Measurements from ENCODE around the gene C19orf85. TPM values are rescaled to one million over a fixed set of nuclear protein-coding genes. Genes with fewer than 3 reads are reported as not detected.
A peak's percentile ranks its signal among the peaks of the same experiment; 100 is the strongest.

C19orf85 gene
- total RNA-seq, 1 donor from 2014 or later = not detected

- peaks cover 19% of the 10 kb centered on the region for H3K27me3 Mint-ChIP-seq (ENCODE audit: unreplicated experiment)
- DNase-seq (ENCODE audit: extremely low spot score, unreplicated experiment) = no peak
- H3K4me3 Mint-ChIP-seq (ENCODE audit: unreplicated experiment) = no peak overlapping the region
- H3K4me1 Mint-ChIP-seq (ENCODE audit: unreplicated experiment) = no peaks in the 10 kb centered on the region
- no peak for TF ChIP-seq CTCF (IDR thresholded peaks at IDR 0.05)
- no peaks in the 10 kb centered on the region for H3K36me3 Mint-ChIP-seq (ENCODE audit: unreplicated experiment)
- no peak overlapping the region for H3K27ac Mint-ChIP-seq (ENCODE audit: unreplicated experiment)
- no peaks in the 10 kb centered on the region for H3K9me3 Mint-ChIP-seq (ENCODE audit: unreplicated experiment)
These were observed 45.4 kb downstream of the C19orf85 start for GRCh38 chr19:55419103-55419502.

- Mint-ChIP-seq H3K27me3 (ENCODE audit: unreplicated experiment) (peaks cover 14% of the 10 kb centered on the region), H3K4me3 (ENCODE audit: unreplicated experiment) (no peak overlapping the region), H3K27ac (ENCODE audit: unreplicated experiment) (no peak overlapping the region), H3K9me3 (ENCODE audit: unreplicated experiment) (no peaks in the 10 kb centered on the region), H3K36me3 (ENCODE audit: unreplicated experiment) (no peaks in the 10 kb centered on the region), H3K4me1 (ENCODE audit: unreplicated experiment) (no peaks in the 10 kb centered on the region)
- DNase-seq (ENCODE audit: extremely low spot score, unreplicated experiment) = no peak
- TF ChIP-seq CTCF (IDR thresholded peaks at IDR 0.05) = peak; percentile 84
These were observed 46.4 kb downstream of the C19orf85 start for GRCh38 chr19:55418185-55418584.

Other genes starting within 250 kb of the C19orf85 start
- 2.9 and 3.2 TPM in 2 replicates for gene TMEM86B, start 236.0 kb downstream of the C19orf85 start, total RNA-seq
- gene PPP6R1, start 205.7 kb downstream of the C19orf85 start, total RNA-seq = 63.0 and 67.1 TPM in 2 replicates
- 29.8 and 33.2 TPM in 2 replicates for gene HSPBP1, start 184.6 kb downstream of the C19orf85 start, total RNA-seq
- gene BRSK1, start 180.8 kb downstream of the C19orf85 start, total RNA-seq = 18.0 and 23.9 TPM in 2 replicates
- gene TMEM150B, start 139.4 kb downstream of the C19orf85 start, total RNA-seq = not detected in 2 replicates
- 12.4 and 18.6 TPM in 2 replicates for gene KMT5C, start 124.9 kb downstream of the C19orf85 start, total RNA-seq
- gene COX6B2, start 110.0 kb downstream of the C19orf85 start, total RNA-seq = not detected in 2 replicates
- gene GARIN5B, start 101.5 kb downstream of the C19orf85 start, total RNA-seq = not detected in 2 replicates
- gene IL11, start 94.3 kb downstream of the C19orf85 start, total RNA-seq = 0.91 and 1.0 TPM in 2 replicates
- not detected in 2 replicates for gene TMEM190, start 87.9 kb downstream of the C19orf85 start, total RNA-seq
- 0.70 and 1.1 TPM in 2 replicates for gene TMEM238, start 80.5 kb downstream of the C19orf85 start, total RNA-seq
- 1,845 and 2,000 TPM in 2 replicates for gene RPL28, start 78.8 kb downstream of the C19orf85 start, total RNA-seq
- 70.7 and 71.1 TPM in 2 replicates for gene UBE2S, start 57.0 kb downstream of the C19orf85 start, total RNA-seq
- gene SHISA7, start 21.5 kb downstream of the C19orf85 start, total RNA-seq = not detected in 2 replicates
- gene ISOC2, start 3.1 kb downstream of the C19orf85 start, total RNA-seq = 37.0 and 39.8 TPM in 2 replicates
- gene ZNF628, start 11.9 kb upstream of the C19orf85 start, total RNA-seq = 10.4 and 11.6 TPM in 2 replicates
- 54.2 and 58.2 TPM in 2 replicates for gene NAT14, start 20.4 kb upstream of the C19orf85 start, total RNA-seq
- 21.5 and 22.1 TPM in 2 replicates for gene SSC5D, start 23.7 kb upstream of the C19orf85 start, total RNA-seq
- gene SBK2, start 72.4 kb upstream of the C19orf85 start, total RNA-seq = not detected in 2 replicates
- gene SBK3, start 80.8 kb upstream of the C19orf85 start, total RNA-seq = not detected in 2 replicates
- gene ZNF579, start 116.1 kb upstream of the C19orf85 start, total RNA-seq = 27.4 and 29.2 TPM in 2 replicates
- gene FIZ1, start 134.8 kb upstream of the C19orf85 start, total RNA-seq = 17.0 and 19.1 TPM in 2 replicates
- gene ZNF524, start 135.5 kb upstream of the C19orf85 start, total RNA-seq = 15.5 and 15.6 TPM in 2 replicates
- gene ZNF865, start 140.9 kb upstream of the C19orf85 start, total RNA-seq = 16.9 and 19.2 TPM in 2 replicates
- gene ZNF784, start 159.8 kb upstream of the C19orf85 start, total RNA-seq = 9.2 and 9.6 TPM in 2 replicates
- 62.3 and 79.8 TPM in 2 replicates for gene ZNF580, start 176.3 kb upstream of the C19orf85 start, total RNA-seq
- gene ZNF581, start 178.9 kb upstream of the C19orf85 start, total RNA-seq = 29.6 and 33.8 TPM in 2 replicates
- gene CCDC106, start 183.5 kb upstream of the C19orf85 start, total RNA-seq = 25.9 and 28.1 TPM in 2 replicates
- gene U2AF2, start 190.3 kb upstream of the C19orf85 start, total RNA-seq = 174 and 189 TPM in 2 replicates
- gene EPN1, start 210.5 kb upstream of the C19orf85 start, total RNA-seq = 142 and 148 TPM in 2 replicates